ENCODE measurements around the gene PMM2.

The PMM2 gene

GRCh38 chr16:8763899-8764298 is 33.7 kb upstream of the PMM2 start:
- Histone ChIP-seq H3K4me3 (ENCODE audit: low read length) (no peak overlapping the region), H3K9ac (ENCODE audit: low read length) (no peak overlapping the region), H3K27me3 (replicated peaks; ENCODE audit: control insufficient read depth, insufficient read depth, low read length) (no peaks in the 10 kb centered on the region), H3K4me1 (ENCODE audit: control insufficient read depth, insufficient read depth, low read length) (no peaks in the 10 kb centered on the region), H3K36me3 (ENCODE audit: control insufficient read depth, insufficient read depth, low read length, severe bottlenecking) (peaks cover 13% of the 10 kb centered on the region), H3K9me3 (ENCODE audit: control insufficient read depth, low read length) (no peaks in the 10 kb centered on the region)
- no peak for DNase-seq (ENCODE audit: low read depth)

GRCh38 chr16:8764525-8765250 is 33.0 kb upstream of the PMM2 start:
- H3K4me3 ChIP-seq (ENCODE audit: low read length): no peak overlapping the region
- DNase-seq (ENCODE audit: low read depth): no peak
- H3K36me3 ChIP-seq (ENCODE audit: control insufficient read depth, insufficient read depth, low read length, severe bottlenecking): peaks cover 13% of the 10 kb centered on the region
- H3K27me3 ChIP-seq (replicated peaks; ENCODE audit: control insufficient read depth, insufficient read depth, low read length): no peaks in the 10 kb centered on the region
- no peak overlapping the region for H3K9ac ChIP-seq (ENCODE audit: low read length)
- H3K4me1 ChIP-seq (ENCODE audit: control insufficient read depth, insufficient read depth, low read length): no peaks in the 10 kb centered on the region
- H3K9me3 ChIP-seq (ENCODE audit: control insufficient read depth, low read length): no peaks in the 10 kb centered on the region

GRCh38 chr16:8767176-8767575 is 30.5 kb upstream of the PMM2 start:
- Histone ChIP-seq H3K4me3 (ENCODE audit: low read length) (no peak overlapping the region), H3K9me3 (ENCODE audit: control insufficient read depth, low read length) (no peaks in the 10 kb centered on the region), H3K9ac (ENCODE audit: low read length) (no peak overlapping the region), H3K36me3 (ENCODE audit: control insufficient read depth, insufficient read depth, low read length, severe bottlenecking) (peaks cover 13% of the 10 kb centered on the region), H3K27me3 (replicated peaks; ENCODE audit: control insufficient read depth, insufficient read depth, low read length) (no peaks in the 10 kb centered on the region), H3K4me1 (ENCODE audit: control insufficient read depth, insufficient read depth, low read length) (no peaks in the 10 kb centered on the region)
- no peak for DNase-seq (ENCODE audit: low read depth)

GRCh38 chr16:8768283-8768682 is 29.4 kb upstream of the PMM2 start:
- no peak for DNase-seq (ENCODE audit: low read depth)
- H3K9me3 ChIP-seq (ENCODE audit: control insufficient read depth, low read length): no peaks in the 10 kb centered on the region
- no peaks in the 10 kb centered on the region for H3K4me1 ChIP-seq (ENCODE audit: control insufficient read depth, insufficient read depth, low read length)
- no peaks in the 10 kb centered on the region for H3K27me3 ChIP-seq (replicated peaks; ENCODE audit: control insufficient read depth, insufficient read depth, low read length)
- no peak overlapping the region for H3K9ac ChIP-seq (ENCODE audit: low read length)
- H3K4me3 ChIP-seq (ENCODE audit: low read length): no peak overlapping the region
- peaks cover 13% of the 10 kb centered on the region for H3K36me3 ChIP-seq (ENCODE audit: control insufficient read depth, insufficient read depth, low read length, severe bottlenecking)

GRCh38 chr16:8768692-8769091 is 28.9 kb upstream of the PMM2 start:
- no peak for DNase-seq (ENCODE audit: low read depth)
- H3K36me3 ChIP-seq (ENCODE audit: control insufficient read depth, insufficient read depth, low read length, severe bottlenecking): peaks cover 13% of the 10 kb centered on the region
- H3K4me3 ChIP-seq (ENCODE audit: low read length): no peak overlapping the region

GRCh38 chr16:8773537-8773936 is 24.1 kb upstream of the PMM2 start:
- Histone ChIP-seq H3K4me3 (ENCODE audit: low read length) (no peak overlapping the region), H3K9me3 (ENCODE audit: control insufficient read depth, low read length) (peaks cover 3% of the 10 kb centered on the region), H3K9ac (ENCODE audit: low read length) (no peak overlapping the region), H3K27me3 (replicated peaks; ENCODE audit: control insufficient read depth, insufficient read depth, low read length) (no peaks in the 10 kb centered on the region), H3K36me3 (ENCODE audit: control insufficient read depth, insufficient read depth, low read length, severe bottlenecking) (peaks cover 16% of the 10 kb centered on the region), H3K4me1 (ENCODE audit: control insufficient read depth, insufficient read depth, low read length) (no peaks in the 10 kb centered on the region)
- no peak for DNase-seq (ENCODE audit: low read depth)

More at GRCh38 chr16:8768692-8769091, 28.9 kb upstream of the PMM2 start:
- Histone ChIP-seq H3K9me3 (ENCODE audit: control insufficient read depth, low read length) (no peaks in the 10 kb centered on the region), H3K4me1 (ENCODE audit: control insufficient read depth, insufficient read depth, low read length) (no peaks in the 10 kb centered on the region), H3K9ac (ENCODE audit: low read length) (no peak overlapping the region), H3K27me3 (replicated peaks; ENCODE audit: control insufficient read depth, insufficient read depth, low read length) (no peaks in the 10 kb centered on the region)

- no peak overlapping the region for H3K9ac ChIP-seq (ENCODE audit: low read length)
- H3K27me3 ChIP-seq (replicated peaks; ENCODE audit: control insufficient read depth, insufficient read depth, low read length): no peaks in the 10 kb centered on the region
- no peak for DNase-seq (ENCODE audit: low read depth)
- peaks cover 3% of the 10 kb centered on the region for H3K9me3 ChIP-seq (ENCODE audit: control insufficient read depth, low read length)
- H3K4me3 ChIP-seq (ENCODE audit: low read length): no peak overlapping the region
- peaks cover 13% of the 10 kb centered on the region for H3K36me3 ChIP-seq (ENCODE audit: control insufficient read depth, insufficient read depth, low read length, severe bottlenecking)
- H3K4me1 ChIP-seq (ENCODE audit: control insufficient read depth, insufficient read depth, low read length): no peaks in the 10 kb centered on the region
Measured at GRCh38 chr16:8774208-8774607, 23.4 kb upstream of the PMM2 start.

- Histone ChIP-seq H3K4me1 (ENCODE audit: control insufficient read depth, insufficient read depth, low read length) (no peaks in the 10 kb centered on the region), H3K9me3 (ENCODE audit: control insufficient read depth, low read length) (peaks cover 3% of the 10 kb centered on the region), H3K27me3 (replicated peaks; ENCODE audit: control insufficient read depth, insufficient read depth, low read length) (no peaks in the 10 kb centered on the region), H3K9ac (ENCODE audit: low read length) (no peak overlapping the region), H3K4me3 (ENCODE audit: low read length) (no peak overlapping the region), H3K36me3 (ENCODE audit: control insufficient read depth, insufficient read depth, low read length, severe bottlenecking) (peaks cover 18% of the 10 kb centered on the region)
- DNase-seq (ENCODE audit: low read depth): no peak
Measured at GRCh38 chr16:8775359-8775758, 22.3 kb upstream of the PMM2 start.

- no peak overlapping the region for H3K9ac ChIP-seq (ENCODE audit: low read length)
- no peaks in the 10 kb centered on the region for H3K27me3 ChIP-seq (replicated peaks; ENCODE audit: control insufficient read depth, insufficient read depth, low read length)
- H3K4me1 ChIP-seq (ENCODE audit: control insufficient read depth, insufficient read depth, low read length): no peaks in the 10 kb centered on the region
- H3K4me3 ChIP-seq (ENCODE audit: low read length): no peak overlapping the region
- no peak for DNase-seq (ENCODE audit: low read depth)
- peaks cover 18% of the 10 kb centered on the region for H3K36me3 ChIP-seq (ENCODE audit: control insufficient read depth, insufficient read depth, low read length, severe bottlenecking)
- peaks cover 3% of the 10 kb centered on the region for H3K9me3 ChIP-seq (ENCODE audit: control insufficient read depth, low read length)
Measured at GRCh38 chr16:8776129-8776584, 21.5 kb upstream of the PMM2 start.

- H3K9me3 ChIP-seq (ENCODE audit: control insufficient read depth, low read length): peaks cover 3% of the 10 kb centered on the region
- H3K27me3 ChIP-seq (replicated peaks; ENCODE audit: control insufficient read depth, insufficient read depth, low read length): no peaks in the 10 kb centered on the region
- no peak for DNase-seq (ENCODE audit: low read depth)
- H3K4me3 ChIP-seq (ENCODE audit: low read length): no peak overlapping the region
- no peaks in the 10 kb centered on the region for H3K4me1 ChIP-seq (ENCODE audit: control insufficient read depth, insufficient read depth, low read length)
- H3K36me3 ChIP-seq (ENCODE audit: control insufficient read depth, insufficient read depth, low read length, severe bottlenecking): peaks cover 18% of the 10 kb centered on the region
- no peak overlapping the region for H3K9ac ChIP-seq (ENCODE audit: low read length)
Measured at GRCh38 chr16:8777217-8777616, 20.4 kb upstream of the PMM2 start.

GRCh38 chr16:8781797-8782196 is 15.8 kb upstream of the PMM2 start:
- H3K9me3 ChIP-seq (ENCODE audit: control insufficient read depth, low read length): peaks cover 3% of the 10 kb centered on the region
- no peaks in the 10 kb centered on the region for H3K4me1 ChIP-seq (ENCODE audit: control insufficient read depth, insufficient read depth, low read length)
- no peak overlapping the region for H3K4me3 ChIP-seq (ENCODE audit: low read length)
- H3K36me3 ChIP-seq (ENCODE audit: control insufficient read depth, insufficient read depth, low read length, severe bottlenecking): peaks cover 8% of the 10 kb centered on the region
- H3K9ac ChIP-seq (ENCODE audit: low read length): no peak overlapping the region
- no peaks in the 10 kb centered on the region for H3K27me3 ChIP-seq (replicated peaks; ENCODE audit: control insufficient read depth, insufficient read depth, low read length)
- no peak for DNase-seq (ENCODE audit: low read depth)

GRCh38 chr16:8782673-8783072 is 15.0 kb upstream of the PMM2 start:
- Histone ChIP-seq H3K9ac (ENCODE audit: low read length) (no peak overlapping the region), H3K36me3 (ENCODE audit: control insufficient read depth, insufficient read depth, low read length, severe bottlenecking) (peaks cover 5% of the 10 kb centered on the region), H3K9me3 (ENCODE audit: control insufficient read depth, low read length) (no peaks in the 10 kb centered on the region), H3K27me3 (replicated peaks; ENCODE audit: control insufficient read depth, insufficient read depth, low read length) (no peaks in the 10 kb centered on the region), H3K4me1 (ENCODE audit: control insufficient read depth, insufficient read depth, low read length) (no peaks in the 10 kb centered on the region), H3K4me3 (ENCODE audit: low read length) (no peak overlapping the region)
- DNase-seq (ENCODE audit: low read depth): no peak
